Upper lobe of right lung (tissue), 1 donor: Measurements from ENCODE around the gene SNX13. TPM values are rescaled to one million over a fixed set of nuclear protein-coding genes. Genes with fewer than 3 reads are reported as not detected.

Experiments
- ATAC-seq: fragments of 200-7000 bp; cut with Tn5 transposase; one replicate; pipeline ENCODE4 v1.9.1; 2020; ENCODE audit warnings: mild to moderate bottlenecking, moderate library complexity
- DNase-seq: peaks from one replicate; pipeline ENCODE4 v3.0.0-alpha.2; 2020
- H3K27ac ChIP-seq: fragments of 200-600 bp; one replicate; pipeline ENCODE4 v1.8.0; 2022
- H3K27me3 ChIP-seq: fragments of 200-600 bp; one replicate; pipeline ENCODE4 v1.8.0; 2022; ENCODE audit warnings: mild to moderate bottlenecking
- H3K36me3 ChIP-seq: fragments of 200-600 bp; one replicate; pipeline ENCODE4 v1.8.0; 2022
- H3K4me1 ChIP-seq: fragments of 200-600 bp; one replicate; pipeline ENCODE4 v1.8.0; 2022
- H3K4me3 ChIP-seq: fragments of 200-600 bp; one replicate; pipeline ENCODE4 v1.8.0; 2022; ENCODE audit warnings: mild to moderate bottlenecking
- H3K9me3 ChIP-seq: fragments of 200-600 bp; one replicate; pipeline ENCODE4 v1.8.0; 2022
- CTCF ChIP-seq: fragments of 200-600 bp; IDR thresholded peaks from one replicate; pipeline ENCODE4 v1.8.0; 2022; ENCODE audit warnings: antibody characterized with exemption
- intact Hi-C: fragments of 100-400 bp; cut with DNase I; formaldehyde crosslinking; loops from one replicate; pipeline ENCODE4 v1.11.0; 2022
- total RNA-seq: library from RNA; stranded (reverse); fragmentation: NEBNext Ultra II Directional; extraction: Animal tissue kit (Norgen Biotek cat#: 25700); gene quantifications from one replicate; pipeline ENCODE4 v1.2.1, GENCODE V29; 2021
- donor health status: DM: no; HTN: yes; CAD: no; lungs with severe emphysema.

SNX13 gene
- total RNA-seq, 1 donor from 2014 or later: 47.0 TPM

- H3K27me3 ChIP-seq: no peaks in the 10 kb centered on the region
- no peak for TF ChIP-seq CTCF
- intact Hi-C loops: no loop called here
- ATAC-seq (no peak), DNase-seq (no peak)
- H3K36me3 ChIP-seq: no peaks in the 10 kb centered on the region
- H3K4me1 ChIP-seq: no peaks in the 10 kb centered on the region
- no peak overlapping the region for H3K27ac ChIP-seq
- H3K9me3 ChIP-seq: no peaks in the 10 kb centered on the region
- H3K4me3 ChIP-seq: no peak overlapping the region
Measured at GRCh38 chr7:17902599-17902998, 37.7 kb downstream of the SNX13 start.

DNA sequence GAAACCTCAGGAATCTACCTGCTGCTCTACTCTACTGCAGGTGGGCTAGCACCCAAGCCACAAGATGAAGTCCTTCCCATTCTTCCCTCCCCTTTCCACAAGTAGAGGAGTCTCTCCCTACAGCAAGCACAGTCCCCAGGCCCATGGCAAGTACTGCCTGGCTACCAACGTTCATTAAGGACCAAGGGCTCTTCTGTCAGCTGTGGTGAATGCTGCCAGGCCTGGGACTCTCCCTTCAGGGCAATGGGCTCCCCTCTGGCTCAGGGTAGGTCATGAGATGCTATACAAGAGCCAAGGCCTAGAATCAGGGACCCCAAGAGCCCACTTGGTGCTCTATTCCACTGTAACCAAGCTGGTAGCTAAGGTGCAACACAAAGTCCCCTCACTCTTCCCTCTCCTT lies 39.8 kb downstream of the SNX13 start:
- ATAC-seq: no peak
- H3K4me3 ChIP-seq: no peak overlapping the region
- no peak overlapping the region for H3K27ac ChIP-seq
- TF ChIP-seq CTCF: no peak
- intact Hi-C loops: no loop called here
- H3K27me3 ChIP-seq: no peaks in the 10 kb centered on the region
- DNase-seq: no peak
- no peaks in the 10 kb centered on the region for H3K4me1 ChIP-seq
- no peaks in the 10 kb centered on the region for H3K9me3 ChIP-seq
- no peaks in the 10 kb centered on the region for H3K36me3 ChIP-seq

DNA sequence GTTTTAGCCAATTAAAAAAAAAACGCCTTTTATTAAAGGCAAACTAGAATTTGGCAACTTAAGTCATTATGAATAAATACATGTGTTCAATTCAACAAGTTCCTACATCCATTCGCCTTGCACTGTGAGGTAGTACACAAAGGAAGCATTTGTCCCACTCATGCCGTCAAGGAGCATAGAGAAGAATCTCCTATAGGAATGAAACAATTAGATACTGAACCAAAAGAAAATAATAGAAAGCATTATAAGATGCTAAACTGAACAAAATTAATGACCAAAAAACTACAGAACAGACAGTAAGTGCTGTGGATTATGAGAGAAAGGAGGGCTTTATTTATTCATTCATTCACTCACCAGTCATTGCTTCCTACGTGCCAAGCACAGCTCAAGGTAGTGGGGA lies 42.2 kb downstream of the SNX13 start:
- Histone ChIP-seq H3K9me3 (no peaks in the 10 kb centered on the region), H3K4me1 (no peaks in the 10 kb centered on the region), H3K27me3 (no peaks in the 10 kb centered on the region), H3K4me3 (no peak overlapping the region), H3K36me3 (peaks cover 2% of the 10 kb centered on the region), H3K27ac (no peak overlapping the region)
- TF ChIP-seq CTCF: no peak
- intact Hi-C loops: no loop called here
- DNase-seq: no peak
- ATAC-seq: no peak

- ATAC-seq: no peak
- peaks cover 65% of the 10 kb centered on the region for H3K36me3 ChIP-seq
- intact Hi-C loops: no loop called here
- DNase-seq: no peak
- no peak overlapping the region for H3K4me3 ChIP-seq
- H3K27ac ChIP-seq: no peak overlapping the region
- no peaks in the 10 kb centered on the region for H3K27me3 ChIP-seq
- H3K4me1 ChIP-seq: no peaks in the 10 kb centered on the region
- TF ChIP-seq CTCF: no peak
- H3K9me3 ChIP-seq: no peaks in the 10 kb centered on the region
Measured at GRCh38 chr7:17887286-17887685, 53.0 kb downstream of the SNX13 start.

- intact Hi-C loops: no loop called here
- no peak for ATAC-seq
- Histone ChIP-seq H3K27ac (no peak overlapping the region), H3K27me3 (no peaks in the 10 kb centered on the region), H3K4me3 (no peak overlapping the region), H3K9me3 (no peaks in the 10 kb centered on the region), H3K36me3 (peaks cover 48% of the 10 kb centered on the region), H3K4me1 (no peaks in the 10 kb centered on the region)
- DNase-seq: no peak
- TF ChIP-seq CTCF: no peak
Measured at GRCh38 chr7:17882685-17883084, 57.6 kb downstream of the SNX13 start.

DNA sequence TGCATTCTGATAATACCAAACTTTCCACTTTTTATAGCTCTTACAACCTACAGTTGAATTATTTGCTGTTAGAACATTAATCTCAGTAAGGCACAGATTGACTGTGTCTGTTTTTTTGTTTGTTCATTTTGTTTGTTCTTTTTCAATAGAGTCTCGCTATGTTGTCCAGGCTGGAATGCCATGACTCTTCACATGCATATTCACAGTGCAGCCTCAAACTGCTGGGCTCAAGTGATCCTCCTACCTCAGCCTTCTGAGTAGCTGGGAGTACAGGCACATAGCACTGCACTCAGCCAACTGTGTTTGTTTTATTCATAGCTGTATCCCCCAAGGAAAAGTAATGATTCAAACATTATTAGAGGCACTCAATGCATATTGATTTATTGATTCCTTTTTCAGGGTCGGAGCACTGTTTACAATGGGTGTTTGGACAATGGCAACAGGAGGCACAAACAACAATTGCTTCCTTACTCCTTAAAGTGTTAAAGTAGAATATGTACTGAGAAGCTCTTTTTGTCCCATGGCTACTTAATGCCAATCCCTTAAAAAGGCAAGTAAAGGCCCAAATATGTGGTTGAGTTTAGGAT lies 61.1 kb downstream of the SNX13 start:
- H3K4me1 ChIP-seq: no peaks in the 10 kb centered on the region
- TF ChIP-seq CTCF: no peak
- H3K9me3 ChIP-seq: no peaks in the 10 kb centered on the region
- no peak overlapping the region for H3K4me3 ChIP-seq
- DNase-seq (no peak), ATAC-seq (no peak)
- intact Hi-C loops: no loop called here
- no peaks in the 10 kb centered on the region for H3K27me3 ChIP-seq
- H3K36me3 ChIP-seq: peaks cover 39% of the 10 kb centered on the region
- H3K27ac ChIP-seq: no peak overlapping the region
